ENCODE results near the gene RNF40. TPM values are rescaled to one million over a fixed set of nuclear protein-coding genes. Genes with fewer than 3 reads are reported as not detected.

Gene RNF40
- polyA plus RNA-seq, 1 experiment, result 82.4 TPM

GRCh38 chr16:30721167-30721566 lies 41.0 kb upstream of the RNF40 start:
- no peaks in the 10 kb centered on the region for H3K27me3 ChIP-seq (ENCODE audit: control insufficient read depth, insufficient read depth, low read length)
- H3K4me3 ChIP-seq (ENCODE audit: low read depth, low read length), result no peak overlapping the region
- H3K36me3 ChIP-seq (ENCODE audit: control insufficient read depth, insufficient read depth, low read length), result peaks cover 49% of the 10 kb centered on the region
- DNase-seq (ENCODE audit: low read depth), result no peak
- no peak for TF ChIP-seq CTCF (IDR thresholded peaks at IDR 0.05; ENCODE audit: insufficient read depth, low read depth, low read length)
- CTCF ChIA-PET, result interaction anchor here (1.2 kb wide), 1 partner anchor 62 kb away, joined by 3 read pairs; the partner anchor contains the start of gene FBRS
- POLR2A ChIA-PET, result no interaction called here

GRCh38 chr16:30721606-30722005 lies 40.5 kb upstream of the RNF40 start:
- no peak for DNase-seq (ENCODE audit: low read depth)
- POLR2A ChIA-PET, result no interaction called here
- no peak for TF ChIP-seq CTCF (IDR thresholded peaks at IDR 0.05; ENCODE audit: insufficient read depth, low read depth, low read length)
- H3K36me3 ChIP-seq (ENCODE audit: control insufficient read depth, insufficient read depth, low read length), result peaks cover 48% of the 10 kb centered on the region
- no peaks in the 10 kb centered on the region for H3K27me3 ChIP-seq (ENCODE audit: control insufficient read depth, insufficient read depth, low read length)
- CTCF ChIA-PET, result no interaction called here
- no peak overlapping the region for H3K4me3 ChIP-seq (ENCODE audit: low read depth, low read length)

- CTCF ChIA-PET, result interaction anchor here (0.7 kb wide), 1 partner anchor 12 kb away, joined by 3 read pairs; no protein-coding TSS in a partner anchor
- DNase-seq (ENCODE audit: low read depth), result no peak
- Histone ChIP-seq H3K27me3 (ENCODE audit: control insufficient read depth, insufficient read depth, low read length) (no peaks in the 10 kb centered on the region), H3K36me3 (ENCODE audit: control insufficient read depth, insufficient read depth, low read length) (peaks cover 46% of the 10 kb centered on the region), H3K4me3 (ENCODE audit: low read depth, low read length) (no peak overlapping the region)
- POLR2A ChIA-PET, result no interaction called here
- TF ChIP-seq CTCF (IDR thresholded peaks at IDR 0.05; ENCODE audit: insufficient read depth, low read depth, low read length), result no peak
Observed at GRCh38 chr16:30722443-30722842, 39.7 kb upstream of the RNF40 start.

- no peak for DNase-seq (ENCODE audit: low read depth)
- TF ChIP-seq CTCF (IDR thresholded peaks at IDR 0.05; ENCODE audit: insufficient read depth, low read depth, low read length), result no peak
- POLR2A ChIA-PET, result no interaction called here
- Histone ChIP-seq H3K27me3 (ENCODE audit: control insufficient read depth, insufficient read depth, low read length) (no peaks in the 10 kb centered on the region), H3K36me3 (ENCODE audit: control insufficient read depth, insufficient read depth, low read length) (peaks cover 44% of the 10 kb centered on the region), H3K4me3 (ENCODE audit: low read depth, low read length) (no peak overlapping the region)
- CTCF ChIA-PET, result no interaction called here
Observed at GRCh38 chr16:30722916-30723315, 39.2 kb upstream of the RNF40 start.

- TF ChIP-seq CTCF (IDR thresholded peaks at IDR 0.05; ENCODE audit: insufficient read depth, low read depth, low read length), result no peak
- CTCF ChIA-PET, result interaction anchor here (1.0 to 1.4 kb wide), 2 partner anchors 9 to 30 kb away, joined by 3 read pairs; no protein-coding TSS in a partner anchor
- Histone ChIP-seq H3K27me3 (ENCODE audit: control insufficient read depth, insufficient read depth, low read length) (no peaks in the 10 kb centered on the region), H3K4me3 (ENCODE audit: low read depth, low read length) (no peak overlapping the region), H3K36me3 (ENCODE audit: control insufficient read depth, insufficient read depth, low read length) (peaks cover 43% of the 10 kb centered on the region)
- no peak for DNase-seq (ENCODE audit: low read depth)
- POLR2A ChIA-PET, result no interaction called here
Observed at GRCh38 chr16:30723725-30724355, 38.3 kb upstream of the RNF40 start.

All from BJ (cell line).